ENCODE data around the gene LTA4H. TPM values are rescaled to one million over a fixed set of nuclear protein-coding genes. Genes with fewer than 3 reads are reported as not detected.
A peak's percentile ranks its signal among the peaks of the same experiment; 100 is the strongest.

LTA4H gene
- total and polyA plus RNA-seq, 5 donors: 36.8 to 57.0 (median 43.8) TPM

- Histone ChIP-seq H3K27ac (ENCODE audit: low read length) (no peak overlapping the region), H3K9me3 (ENCODE audit: control insufficient read depth, low read length) (no peaks in the 10 kb centered on the region), H3K4me1 (ENCODE audit: control insufficient read depth, insufficient read depth, low read length) (no peaks in the 10 kb centered on the region), H3K27me3 (ENCODE audit: control insufficient read depth, insufficient read depth) (no peaks in the 10 kb centered on the region), H3K4me3 (ENCODE audit: low read length) (no peak overlapping the region)
- DNase-seq (no peak), ATAC-seq (no peak)
- intact Hi-C loops (cut with DNase I): loop anchor here (5.0 to 10.0 kb wide), 3 partner anchors 157 to 457 kb away; no protein-coding TSS in a partner anchor
- WGBS: 80% methylated on average over 7 of the region's 7 CpGs
Measured at GRCh38 chr12:96060041-96060440, 24.7 kb upstream of the LTA4H start.

- DNase-seq (no peak), ATAC-seq (no peak)
- intact Hi-C loops (cut with DNase I): no loop called here
- H3K27ac ChIP-seq (ENCODE audit: low read length): no peak overlapping the region
- H3K4me3 ChIP-seq (ENCODE audit: low read length): no peak overlapping the region
- WGBS: 86% methylated on average over 4 of the region's 4 CpGs
- H3K4me1 ChIP-seq (ENCODE audit: control insufficient read depth, insufficient read depth, low read length): peaks cover 3% of the 10 kb centered on the region
- H3K9me3 ChIP-seq (ENCODE audit: control insufficient read depth, low read length): no peaks in the 10 kb centered on the region
- H3K27me3 ChIP-seq (ENCODE audit: control insufficient read depth, insufficient read depth): no peaks in the 10 kb centered on the region
Measured at GRCh38 chr12:96057986-96058553, 22.7 kb upstream of the LTA4H start.

GRCh38 chr12:96056646-96057455, 21.5 kb upstream of the LTA4H start:
- H3K27ac ChIP-seq (ENCODE audit: low read length): no peak overlapping the region
- no peaks in the 10 kb centered on the region for H3K27me3 ChIP-seq (ENCODE audit: control insufficient read depth, insufficient read depth)
- no peak for ATAC-seq
- H3K9me3 ChIP-seq (ENCODE audit: control insufficient read depth, low read length): no peaks in the 10 kb centered on the region
- H3K4me3 ChIP-seq (ENCODE audit: low read length): no peak overlapping the region
- 93% methylated on average over 8 of the region's 8 CpGs for WGBS
- peaks cover 5% of the 10 kb centered on the region for H3K4me1 ChIP-seq (ENCODE audit: control insufficient read depth, insufficient read depth, low read length)
- DNase-seq: no peak
- intact Hi-C loops (cut with DNase I): no loop called here

GRCh38 chr12:96054244-96054610, 18.8 kb upstream of the LTA4H start:
- DNase-seq (no peak), ATAC-seq (peak; percentile 63 to 91)
- intact Hi-C loops (cut with DNase I): no loop called here
- Histone ChIP-seq H3K4me1 (ENCODE audit: control insufficient read depth, insufficient read depth, low read length) (peaks cover 5% of the 10 kb centered on the region), H3K4me3 (ENCODE audit: low read length) (no peak overlapping the region), H3K27ac (ENCODE audit: low read length) (no peak overlapping the region), H3K9me3 (ENCODE audit: control insufficient read depth, low read length) (no peaks in the 10 kb centered on the region), H3K27me3 (ENCODE audit: control insufficient read depth, insufficient read depth) (no peaks in the 10 kb centered on the region)
- WGBS: 46% methylated on average over 4 of the region's 4 CpGs

GRCh38 chr12:96053476-96054243, 18.3 kb upstream of the LTA4H start:
- DNase-seq (no peak), ATAC-seq (peak in 1 of 2 donors; percentile 78)
- intact Hi-C loops (cut with DNase I): no loop called here
- no peaks in the 10 kb centered on the region for H3K27me3 ChIP-seq (ENCODE audit: control insufficient read depth, insufficient read depth)
- H3K9me3 ChIP-seq (ENCODE audit: control insufficient read depth, low read length): no peaks in the 10 kb centered on the region
- WGBS: 59% methylated on average over 5 of the region's 5 CpGs
- peaks cover 5% of the 10 kb centered on the region for H3K4me1 ChIP-seq (ENCODE audit: control insufficient read depth, insufficient read depth, low read length)
- H3K27ac ChIP-seq (ENCODE audit: low read length): peak overlapping the region; percentile 93
- H3K4me3 ChIP-seq (ENCODE audit: low read length): no peak overlapping the region

- Histone ChIP-seq H3K27me3 (ENCODE audit: control insufficient read depth, insufficient read depth) (no peaks in the 10 kb centered on the region), H3K4me1 (ENCODE audit: control insufficient read depth, insufficient read depth, low read length) (peaks cover 5% of the 10 kb centered on the region), H3K27ac (ENCODE audit: low read length) (no peak overlapping the region), H3K9me3 (ENCODE audit: control insufficient read depth, low read length) (no peaks in the 10 kb centered on the region), H3K4me3 (ENCODE audit: low read length) (no peak overlapping the region)
- 85% methylated on average over 2 of the region's 2 CpGs for WGBS
- DNase-seq (no peak), ATAC-seq (no peak)
- intact Hi-C loops (cut with DNase I): no loop called here
Measured at GRCh38 chr12:96051756-96052485, 16.5 kb upstream of the LTA4H start.

- intact Hi-C loops (cut with DNase I): no loop called here
- Histone ChIP-seq H3K4me1 (ENCODE audit: control insufficient read depth, insufficient read depth, low read length) (peaks cover 5% of the 10 kb centered on the region), H3K9me3 (ENCODE audit: control insufficient read depth, low read length) (no peaks in the 10 kb centered on the region), H3K27ac (ENCODE audit: low read length) (no peak overlapping the region), H3K27me3 (ENCODE audit: control insufficient read depth, insufficient read depth) (no peaks in the 10 kb centered on the region), H3K4me3 (ENCODE audit: low read length) (no peak overlapping the region)
- ATAC-seq (no peak), DNase-seq (no peak)
- 84% methylated on average over 2 of the region's 2 CpGs for WGBS
Measured at GRCh38 chr12:96050139-96050538, 14.8 kb upstream of the LTA4H start.

GRCh38 chr12:96049101-96049500, 13.7 kb upstream of the LTA4H start:
- H3K4me3 ChIP-seq (ENCODE audit: low read length): no peak overlapping the region
- no peak overlapping the region for H3K27ac ChIP-seq (ENCODE audit: low read length)
- H3K27me3 ChIP-seq (ENCODE audit: control insufficient read depth, insufficient read depth): no peaks in the 10 kb centered on the region
- H3K4me1 ChIP-seq (ENCODE audit: control insufficient read depth, insufficient read depth, low read length): peaks cover 5% of the 10 kb centered on the region
- intact Hi-C loops (cut with DNase I): loop anchor here in 1 of 4 donors (10.0 kb wide), 1 partner anchor 346 kb away; no protein-coding TSS in a partner anchor
- H3K9me3 ChIP-seq (ENCODE audit: control insufficient read depth, low read length): no peaks in the 10 kb centered on the region
- no peak for DNase-seq
- 67% methylated on average over 6 of the region's 6 CpGs for WGBS
- ATAC-seq: no peak

GRCh38 chr12:96048393-96048969, 13.1 kb upstream of the LTA4H start:
- WGBS: 40% methylated on average over 5 of the region's 5 CpGs
- DNase-seq (no peak), ATAC-seq (no peak)
- peaks cover 3% of the 10 kb centered on the region for H3K4me1 ChIP-seq (ENCODE audit: control insufficient read depth, insufficient read depth, low read length)
- no peaks in the 10 kb centered on the region for H3K27me3 ChIP-seq (ENCODE audit: control insufficient read depth, insufficient read depth)
- H3K9me3 ChIP-seq (ENCODE audit: control insufficient read depth, low read length): no peaks in the 10 kb centered on the region
- intact Hi-C loops (cut with DNase I): loop anchor here in 1 of 4 donors (10.0 kb wide), 1 partner anchor 346 kb away; no protein-coding TSS in a partner anchor
- no peak overlapping the region for H3K27ac ChIP-seq (ENCODE audit: low read length)
- no peak overlapping the region for H3K4me3 ChIP-seq (ENCODE audit: low read length)
